CD14-positive monocyte (primary cell): ENCODE measurements around the gene LGALS8. TPM values are rescaled to one million over a fixed set of nuclear protein-coding genes. Genes with fewer than 3 reads are reported as not detected.

ENCODE experiments used
- DNase-seq, 3 donors: peaks; one replicate each; pipeline ENCODE4 v3.0.0-alpha.2; 2011 to 2022
- H2AFZ ChIP-seq: 2 replicates; pipeline ENCODE4 v1.6.0; 2012; ENCODE audit warnings: mild to moderate bottlenecking, low read depth, low read length, inconsistent platforms; ENCODE audit not compliant: insufficient read depth, poor library complexity, severe bottlenecking
- H3K27ac ChIP-seq, 2 donors: 1 replicate in 1 of 2; 2 replicates in 1 of 2; pipeline ENCODE4 v1.5.1; 2012 to 2013; ENCODE audit warnings: low read length in 2 of 2, control low read depth in 1 of 2, inconsistent platforms in 1 of 2, low read depth in 1 of 2, mild to moderate bottlenecking in 1 of 2
- H3K27me3 ChIP-seq, 2 donors: one replicate each; pipeline versions ENCODE4 v1.6.0 to v1.6.1; 2011 to 2013; ENCODE audit warnings: low read length in 2 of 2; ENCODE audit not compliant: control insufficient read depth in 2 of 2, insufficient read depth in 2 of 2
- H3K36me3 ChIP-seq, 2 donors: replicated peaks in 1 of 2; 1 replicate in 1 of 2; 2 replicates in 1 of 2; pipeline versions ENCODE4 v1.5.1 to v1.6.1; 2012 to 2013; ENCODE audit warnings: low read length in 2 of 2, control low read depth in 1 of 2, inconsistent platforms in 1 of 2, mild to moderate bottlenecking in 1 of 2; ENCODE audit not compliant: insufficient read depth in 2 of 2, control insufficient read depth in 1 of 2
- H3K4me1 ChIP-seq, 2 donors: 1 replicate in 1 of 2; 2 replicates in 1 of 2; pipeline versions ENCODE4 v1.5.1 to v1.6.1; 2012 to 2013; ENCODE audit warnings: low read length in 2 of 2, control low read depth in 1 of 2, inconsistent platforms in 1 of 2, mild to moderate bottlenecking in 1 of 2, moderate library complexity in 1 of 2; ENCODE audit not compliant: insufficient read depth in 2 of 2, control insufficient read depth in 1 of 2
- H3K4me2 ChIP-seq: replicated peaks from 2 replicates; pipeline ENCODE3; 2012; ENCODE audit warnings: low read length, moderate library complexity, mild to moderate bottlenecking; ENCODE audit not compliant: poor library complexity, severe bottlenecking; ENCODE audit errors: extremely low read depth
- H3K4me3 ChIP-seq, 3 experiments: fragments of 200-600 bp in 1 of 3; sonication (generic) in 1 of 3; replicated peaks in 1 of 3; 1 replicate in 2 of 3; 2 replicates in 1 of 3; pipeline ENCODE4 v1.5.1; 2011 to 2013; ENCODE audit warnings: low read length in 3 of 3, mild to moderate bottlenecking in 3 of 3, control low read depth in 2 of 3, low read depth in 2 of 3, inconsistent platforms in 1 of 3, moderate library complexity in 1 of 3
- H3K79me2 ChIP-seq: 2 replicates; pipeline ENCODE4 v1.6.0; 2012; ENCODE audit warnings: mild to moderate bottlenecking, control low read depth, inconsistent platforms, low read length, moderate library complexity; ENCODE audit not compliant: insufficient read depth
- H3K9ac ChIP-seq: 2 replicates; pipeline ENCODE4 v1.6.0; 2017; ENCODE audit warnings: low read length, mild to moderate bottlenecking; ENCODE audit not compliant: insufficient read depth, poor library complexity, severe bottlenecking
- H3K9me3 ChIP-seq, 2 donors: replicated peaks in 1 of 2; 1 replicate in 1 of 2; 2 replicates in 1 of 2; pipeline versions ENCODE4 v1.5.1 to v1.6.1; 2012 to 2013; ENCODE audit warnings: low read length in 2 of 2, control low read depth in 1 of 2; ENCODE audit not compliant: control insufficient read depth in 1 of 2, insufficient read depth in 1 of 2
- H4K20me1 ChIP-seq: 2 replicates; pipeline ENCODE4 v1.6.0; 2012; ENCODE audit warnings: mild to moderate bottlenecking, low read length, control low read depth, moderate library complexity; ENCODE audit not compliant: insufficient read depth
- H3K27ac Mint-ChIP-seq, 7 donors: one replicate each; pipeline ENCODE4 v1.8.0; 2020; ENCODE audit warnings: mild to moderate bottlenecking in 7 of 7, mixed read lengths in 7 of 7, moderate library complexity in 6 of 7, inconsistent platforms in 2 of 7
- H3K27me3 Mint-ChIP-seq, 3 donors: one replicate each; pipeline ENCODE4 v1.8.0; 2021 to 2022; ENCODE audit warnings: low read depth in 3 of 3, mild to moderate bottlenecking in 3 of 3, mixed read lengths in 3 of 3, moderate library complexity in 3 of 3, inconsistent platforms in 1 of 3
- H3K36me3 Mint-ChIP-seq, 2 donors: one replicate each; pipeline ENCODE4 v1.8.0; 2020; ENCODE audit warnings: mixed read lengths in 2 of 2, inconsistent platforms in 1 of 2, mild to moderate bottlenecking in 1 of 2
- H3K4me1 Mint-ChIP-seq: one replicate; pipeline ENCODE4 v1.8.0; 2020; ENCODE audit warnings: mild to moderate bottlenecking, mixed read lengths
- H3K4me3 Mint-ChIP-seq, 2 donors: one replicate each; pipeline ENCODE4 v1.8.0; 2020; ENCODE audit warnings: mild to moderate bottlenecking in 2 of 2, mixed read lengths in 2 of 2, moderate library complexity in 1 of 2
- H3K9me3 Mint-ChIP-seq, 7 donors: one replicate each; pipeline ENCODE4 v1.8.0; 2020 to 2022; ENCODE audit warnings: mixed read lengths in 7 of 7, mild to moderate bottlenecking in 6 of 7, moderate library complexity in 6 of 7, inconsistent platforms in 2 of 7
- WGBS: methylation state at CpG from one replicate; pipeline ENCODE4 v1.1.5; 2013; ENCODE audit warnings: missing lambda C conversion rate; ENCODE audit not compliant: insufficient coverage; 5-methylcytosine and 5-hydroxymethylcytosine counted together
- intact Hi-C, 2 donors: fragments of 100-400 bp; cut with micrococcal nuclease; formaldehyde crosslinking; loops; one replicate each; pipeline versions ENCODE4 v1.15.0 to v1.15.1; 2023
- polyA plus RNA-seq, 3 donors: library from polyadenylated mRNA; depleted of rRNA in 1 of 3; unstranded in 2 of 3; stranded (reverse) in 1 of 3; fragments of 300-500 nt in 2 of 3; fragments of >200 nt in 1 of 3; fragmentation: Illumina TruSeq in 2 of 3; gene quantifications; 1 replicate in 2 of 3; 2 replicates in 1 of 3; pipeline ENCODE4 v1.2.3, GENCODE V29; 2012 to 2021
- TF ChIP-seq, protein P1 (sequence below): fragments of 200-600 bp; IDR thresholded peaks from one replicate; pipeline ENCODE4 v1.8.0; 2022; ENCODE audit warnings: antibody characterized with exemption, mild to moderate bottlenecking

Gene LGALS8
- polyA plus RNA-seq, 3 donors: 58.9 to 84.6 (median 75.7) TPM

- no peak overlapping the region for H3K4me3 Mint-ChIP-seq
- H3K36me3 Mint-ChIP-seq: peaks cover 91 to 96% of the 10 kb centered on the region in 2 donors
- H3K27ac Mint-ChIP-seq: no peak overlapping the region
- Histone ChIP-seq H3K79me2 (no peaks in the 10 kb centered on the region), H2AFZ (no peak overlapping the region), H3K9ac (no peak overlapping the region), H3K9me3 (no peaks in the 10 kb centered on the region), H3K4me1 (no peaks in the 10 kb centered on the region), H4K20me1 (peaks cover 32% of the 10 kb centered on the region), H3K27ac (no peak overlapping the region), H3K4me2 (no peak overlapping the region), H3K4me3 (no peak overlapping the region), H3K27me3 (no peaks in the 10 kb centered on the region), H3K36me3 (peaks cover 97 to 100% of the 10 kb centered on the region in 2 donors)
- H3K4me1 Mint-ChIP-seq: peaks cover 5% of the 10 kb centered on the region
- DNase-seq: no peak
- 97% methylated on average over 4 of the region's 6 CpGs for WGBS
- intact Hi-C loops: no loop called here
- H3K27me3 Mint-ChIP-seq: peaks cover 0 to 1% (median 0%) of the 10 kb centered on the region in 3 donors
- TF ChIP-seq, protein P1, sequence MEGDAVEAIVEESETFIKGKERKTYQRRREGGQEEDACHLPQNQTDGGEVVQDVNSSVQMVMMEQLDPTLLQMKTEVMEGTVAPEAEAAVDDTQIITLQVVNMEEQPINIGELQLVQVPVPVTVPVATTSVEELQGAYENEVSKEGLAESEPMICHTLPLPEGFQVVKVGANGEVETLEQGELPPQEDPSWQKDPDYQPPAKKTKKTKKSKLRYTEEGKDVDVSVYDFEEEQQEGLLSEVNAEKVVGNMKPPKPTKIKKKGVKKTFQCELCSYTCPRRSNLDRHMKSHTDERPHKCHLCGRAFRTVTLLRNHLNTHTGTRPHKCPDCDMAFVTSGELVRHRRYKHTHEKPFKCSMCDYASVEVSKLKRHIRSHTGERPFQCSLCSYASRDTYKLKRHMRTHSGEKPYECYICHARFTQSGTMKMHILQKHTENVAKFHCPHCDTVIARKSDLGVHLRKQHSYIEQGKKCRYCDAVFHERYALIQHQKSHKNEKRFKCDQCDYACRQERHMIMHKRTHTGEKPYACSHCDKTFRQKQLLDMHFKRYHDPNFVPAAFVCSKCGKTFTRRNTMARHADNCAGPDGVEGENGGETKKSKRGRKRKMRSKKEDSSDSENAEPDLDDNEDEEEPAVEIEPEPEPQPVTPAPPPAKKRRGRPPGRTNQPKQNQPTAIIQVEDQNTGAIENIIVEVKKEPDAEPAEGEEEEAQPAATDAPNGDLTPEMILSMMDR: no peak
- peaks cover 0 to 1% (median 0%) of the 10 kb centered on the region in 7 donors for H3K9me3 Mint-ChIP-seq
These were observed 24.7 kb downstream of the LGALS8 start for GRCh38 chr1:236548452-236548851.

- Mint-ChIP-seq H3K4me3 (no peak overlapping the region), H3K4me1 (no peaks in the 10 kb centered on the region)
- H3K4me1 ChIP-seq: no peaks in the 10 kb centered on the region
These were observed 27.4 kb downstream of the LGALS8 start for GRCh38 chr1:236550961-236551851.

More at GRCh38 chr1:236550961-236551851, 27.4 kb downstream of the LGALS8 start:
- Mint-ChIP-seq H3K9me3 (no peaks in the 10 kb centered on the region), H3K27me3 (peaks cover 0 to 1% (median 0%) of the 10 kb centered on the region in 3 donors), H3K36me3 (peaks cover 88 to 96% of the 10 kb centered on the region in 2 donors), H3K27ac (peak overlapping the region in 2 of 7 donors; percentile 26 to 28)
- WGBS: 79% methylated on average over 5 of the region's 13 CpGs
- Histone ChIP-seq H3K27ac (no peak overlapping the region), H3K79me2 (no peaks in the 10 kb centered on the region), H3K4me3 (no peak overlapping the region), H3K9me3 (no peaks in the 10 kb centered on the region), H3K36me3 (peaks cover 93 to 100% of the 10 kb centered on the region in 2 donors), H3K27me3 (no peaks in the 10 kb centered on the region), H4K20me1 (peaks cover 24% of the 10 kb centered on the region), H3K9ac (no peak overlapping the region), H3K4me2 (no peak overlapping the region), H2AFZ (no peak overlapping the region)
- intact Hi-C loops: no loop called here
- TF ChIP-seq, protein P1: no peak
- no peak for DNase-seq
